ENCODE data around the gene CEP295NL.
"Not testable (repeated sequence)": the region's sequence is repeated elsewhere in the genome, so short reads cannot be mapped to it uniquely, and the experiment has no call there.

The CEP295NL gene

GRCh38 chr17:78925662-78926555 is 22.9 kb upstream of the CEP295NL start:
- no peak for DNase-seq

GRCh38 chr17:78925234-78925633 is 22.2 kb upstream of the CEP295NL start, which contains the start of gene TIMP2:
Gene TIMP2 (minus strand): TSS chr17:78925387. CDS start chr17:78925088, 299 bp downstream.
- DNase-seq, result peak; percentile 71

GRCh38 chr17:78924481-78925151 is 21.6 kb upstream of the CEP295NL start:
- no peak for DNase-seq

- DNase-seq, result peak; percentile 64
Measured at GRCh38 chr17:78923660-78924453, 20.9 kb upstream of the CEP295NL start.

DNA sequence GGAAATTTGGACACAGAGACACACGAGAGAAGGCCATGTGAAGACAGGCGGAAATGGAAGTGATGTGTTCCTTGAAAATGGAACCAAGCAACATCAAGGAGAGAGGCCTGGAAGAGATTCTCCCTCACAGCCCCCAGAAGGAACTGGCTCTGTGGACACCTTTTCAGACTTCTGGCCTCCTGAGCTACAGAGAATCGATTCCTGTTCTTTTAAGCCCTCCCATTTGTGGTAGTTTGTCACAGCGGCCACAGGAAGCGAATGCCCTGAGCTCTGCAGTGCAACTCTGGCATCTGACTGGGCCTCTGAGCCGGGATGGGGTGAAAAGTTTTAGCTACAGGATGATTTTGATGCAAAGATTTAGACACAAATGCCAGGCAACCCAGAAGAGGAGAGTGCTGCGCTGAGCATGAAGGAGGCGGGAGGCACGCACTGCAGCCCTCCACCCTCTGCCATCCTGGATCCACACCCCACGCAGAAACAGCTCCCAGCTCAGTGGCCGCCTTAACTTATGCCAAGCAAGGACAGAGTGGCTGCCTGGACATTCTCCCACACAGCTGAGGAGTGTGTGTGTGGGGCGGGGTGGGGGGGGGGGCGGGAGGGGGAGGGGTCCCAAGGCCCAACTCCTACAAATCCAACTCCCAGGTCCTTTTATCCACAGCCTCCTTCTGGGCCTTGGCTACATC is 20.0 kb upstream of the CEP295NL start:
- no peak for DNase-seq

DNA sequence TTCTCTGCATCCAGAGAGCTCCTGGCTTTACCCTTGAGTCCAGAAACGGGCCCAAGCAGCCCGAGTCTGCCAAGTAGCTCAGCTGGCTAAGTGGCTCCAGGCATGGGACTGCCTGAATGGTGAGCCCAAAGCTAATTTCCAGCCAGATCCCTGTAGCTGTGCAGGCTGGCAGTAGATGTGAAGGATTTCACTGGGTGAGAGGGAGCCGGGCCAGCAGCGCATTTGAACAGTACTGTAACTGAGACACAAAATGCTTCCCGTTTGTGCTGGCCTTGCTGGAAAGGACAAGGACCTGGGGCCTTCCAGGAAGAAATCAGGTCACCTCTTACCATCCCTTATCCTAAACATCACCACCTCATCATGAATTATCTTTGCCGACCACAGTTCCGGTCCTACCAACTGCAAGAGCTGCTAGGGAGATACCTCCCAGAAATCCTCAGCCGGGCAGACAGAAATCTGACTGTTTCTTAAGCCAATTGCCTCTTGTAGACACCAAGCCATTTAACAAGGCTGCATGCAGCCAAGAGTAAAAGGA is 18.5 kb upstream of the CEP295NL start:
- DNase-seq, result no peak

DNA sequence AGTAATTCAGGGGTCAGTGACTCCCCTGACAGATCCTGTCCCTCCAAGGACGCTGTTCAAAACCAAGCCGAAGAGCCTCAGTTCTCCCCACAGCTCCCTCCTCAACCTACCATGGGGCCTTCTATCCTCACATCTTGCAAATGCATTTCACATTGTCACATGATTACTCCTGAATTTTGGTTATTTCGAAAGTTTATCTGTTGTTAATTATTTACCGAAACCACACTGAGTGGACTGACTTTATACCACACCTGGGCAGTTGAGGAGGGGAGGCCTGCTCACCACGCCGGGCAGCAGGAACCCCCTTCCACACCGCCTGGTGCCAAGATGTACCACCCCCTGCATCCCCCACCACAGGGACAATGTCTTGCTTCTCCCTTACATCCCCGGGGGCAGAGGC is 17.5 kb upstream of the CEP295NL start:
- DNase-seq, result no peak

GRCh38 chr17:78919861-78920450 is 17.0 kb upstream of the CEP295NL start:
- no peak for DNase-seq

- DNase-seq, result no peak
Measured at GRCh38 chr17:78918979-78919378, 16.0 kb upstream of the CEP295NL start.

DNA sequence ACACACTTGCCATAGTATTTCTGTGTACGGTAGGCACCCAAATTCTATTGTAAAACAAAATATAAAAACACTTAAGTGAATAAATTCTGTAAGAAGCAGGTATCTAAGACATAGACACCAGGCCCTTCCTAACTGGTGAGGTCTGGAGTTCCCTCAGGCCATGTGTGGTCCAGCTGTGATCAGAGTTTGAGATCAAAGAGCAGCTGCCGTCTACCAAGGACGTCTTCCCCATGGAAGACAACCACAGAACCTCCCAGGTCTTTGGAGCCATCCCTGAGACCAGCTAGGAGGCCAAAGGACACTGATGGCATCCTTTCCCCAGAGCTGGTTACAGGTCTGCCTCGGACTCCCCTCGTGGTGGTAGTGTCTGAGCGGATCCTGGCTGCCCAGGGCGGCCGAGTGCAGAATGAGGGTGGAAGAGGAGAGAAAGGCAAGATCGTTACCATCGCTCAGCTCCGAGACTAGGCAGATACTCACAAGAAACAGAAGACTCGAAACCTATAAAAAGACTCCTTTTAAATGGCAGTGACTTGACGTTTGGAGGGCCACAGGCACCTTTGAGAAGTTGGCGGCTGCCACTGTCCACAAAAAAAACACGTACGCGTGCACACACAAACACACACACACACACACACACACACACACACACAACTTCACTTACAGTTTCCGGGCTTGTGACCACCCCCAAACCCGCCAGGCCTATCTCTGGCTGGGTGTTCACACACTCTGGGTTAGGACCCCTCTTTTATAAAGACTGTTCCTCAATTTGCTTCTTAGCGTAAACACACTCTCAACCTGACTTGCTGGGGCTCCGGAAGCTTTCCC is 14.7 kb upstream of the CEP295NL start:
- DNase-seq, result no peak

GRCh38 chr17:78915872-78916632 is 13.1 kb upstream of the CEP295NL start:
- DNase-seq, result no peak

GRCh38 chr17:78913115-78913514 is 10.1 kb upstream of the CEP295NL start:
- no peak for DNase-seq

DNA sequence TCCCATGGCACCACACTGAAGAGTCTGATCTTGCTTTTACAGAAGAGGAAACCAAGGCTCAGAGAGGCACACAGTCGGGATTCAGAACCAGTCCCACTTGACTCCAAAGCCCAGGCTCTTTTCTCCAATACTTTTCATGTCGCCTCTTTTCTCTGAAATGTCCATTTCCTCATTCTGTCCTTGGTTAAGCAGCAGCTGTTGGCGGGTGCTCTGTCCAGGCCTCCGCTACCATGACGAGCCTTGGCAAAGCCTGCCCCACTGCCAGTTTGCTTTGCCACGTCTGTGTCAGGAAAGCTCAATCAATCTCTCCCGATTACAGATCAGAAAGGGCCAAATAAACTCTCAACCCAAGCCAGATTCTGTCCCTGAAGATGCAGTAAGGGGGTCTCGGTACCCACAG is 9.1 kb upstream of the CEP295NL start:
- DNase-seq, result no peak

- not testable (repeated sequence) for DNase-seq
Measured at GRCh38 chr17:78911543-78911942, 8.5 kb upstream of the CEP295NL start.

DNA sequence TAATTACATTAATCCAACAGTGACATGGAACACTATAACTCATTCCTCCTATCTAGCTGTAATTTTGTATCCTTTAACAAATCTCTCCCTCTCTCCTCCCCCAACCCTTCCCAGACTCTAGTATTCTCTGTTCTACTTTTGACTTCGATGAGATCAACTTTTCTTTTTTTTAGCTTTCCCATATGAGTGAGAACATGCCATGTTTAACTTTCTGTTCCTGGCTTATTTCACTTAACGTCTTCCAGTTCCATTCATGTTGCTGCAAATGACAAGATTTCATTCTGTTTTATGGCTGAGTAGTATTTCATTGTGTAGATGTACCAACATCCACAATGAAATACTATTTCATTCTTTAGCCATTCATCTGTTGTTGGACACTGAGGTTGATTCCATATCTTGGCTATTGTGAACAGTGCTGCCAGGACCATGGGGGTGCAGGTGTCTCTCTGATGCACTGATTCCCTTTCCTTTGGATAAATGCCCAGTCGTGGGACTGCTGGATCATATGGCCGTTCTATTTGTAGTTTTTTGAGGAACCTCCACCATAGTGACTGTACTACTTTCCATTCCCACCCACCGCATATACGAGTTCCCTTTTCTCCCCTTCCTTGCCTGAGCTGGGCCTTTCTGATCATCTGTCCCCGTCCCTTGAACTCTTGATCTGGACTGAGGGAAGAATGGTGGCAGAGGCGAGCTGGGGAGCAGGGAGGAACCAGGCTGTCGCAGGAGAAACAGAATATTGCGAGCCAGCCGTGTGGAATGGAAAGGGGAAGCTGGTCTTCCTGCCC is 7.7 kb upstream of the CEP295NL start:
- no peak for DNase-seq

DNA sequence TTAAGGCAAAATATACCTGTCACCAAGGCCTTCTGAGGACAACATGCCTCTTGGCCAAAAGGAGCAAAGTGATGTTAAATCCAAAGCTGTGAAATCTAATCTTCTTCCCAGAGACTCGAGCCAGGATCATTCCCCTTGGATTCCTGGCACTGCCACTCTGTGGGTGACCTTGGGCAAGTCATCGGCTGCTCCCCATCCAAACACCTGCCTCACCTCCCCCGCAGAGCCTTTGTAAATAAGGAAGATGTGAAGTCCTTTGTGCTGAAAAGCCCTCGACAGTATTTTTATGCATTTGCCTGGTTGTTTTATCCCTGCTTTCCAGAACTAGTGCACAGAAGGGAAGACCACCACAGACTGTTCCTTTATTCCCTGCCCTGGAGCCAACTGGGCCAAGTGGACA is 5.4 kb upstream of the CEP295NL start:
- no peak for DNase-seq

DNA sequence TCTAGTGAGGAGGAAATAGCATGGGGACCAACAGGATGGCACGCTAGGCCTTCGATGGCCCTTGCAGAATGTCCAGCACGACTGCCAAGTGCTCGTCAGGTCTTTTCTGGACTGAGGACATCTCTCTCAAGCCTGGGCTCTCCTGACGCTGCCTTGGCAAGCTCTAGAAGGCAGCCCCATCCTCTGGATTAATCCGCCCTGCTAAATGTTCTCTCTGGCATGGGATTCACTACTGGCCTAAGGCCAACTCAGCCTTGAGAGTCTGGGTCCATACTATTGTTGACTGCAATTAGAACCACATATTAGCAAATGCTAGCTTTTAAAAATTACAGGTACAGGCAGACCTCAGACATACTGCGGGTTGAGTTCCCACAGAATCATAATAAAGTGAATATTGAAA is 2.5 kb upstream of the CEP295NL start:
- DNase-seq, result no peak

DNA sequence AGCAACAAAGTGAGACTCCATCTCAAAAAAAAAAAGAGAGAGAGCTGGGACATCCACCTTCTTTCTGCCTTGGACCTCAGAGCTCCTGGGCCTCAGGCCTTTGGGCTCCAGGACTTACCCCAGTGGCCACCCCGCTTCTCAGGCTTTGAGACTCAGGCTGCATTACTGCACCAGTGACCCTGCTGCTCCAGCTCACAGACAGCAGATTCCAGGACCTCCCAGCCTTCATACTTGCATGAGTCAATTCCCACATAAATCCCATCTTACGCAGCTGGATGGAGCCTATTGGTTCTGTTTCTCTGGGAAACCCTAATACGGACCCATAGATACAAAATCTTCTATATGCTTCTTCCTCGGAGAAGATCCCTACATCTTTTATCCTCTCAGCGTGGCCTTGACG is 2.1 kb upstream of the CEP295NL start:
- DNase-seq, result no peak

GRCh38 chr17:78904371-78904770 is 1.4 kb upstream of the CEP295NL start:
- no peak for DNase-seq
